K562 (cell line): Measurements from ENCODE around the gene LAMA5. TPM values are rescaled to one million over a fixed set of nuclear protein-coding genes. Genes with fewer than 3 reads are reported as not detected.

ENCODE experiments used
- ATAC-seq: fragments of 200-7000 bp; cut with Tn5 transposase; 3 replicates; pipeline ENCODE4 v1.9.1; 2020; ENCODE audit warnings: moderate library complexity
- BruUV-seq: library from RNA; stranded (reverse); fragments of 400-500 nt; replicated peaks from 2 replicates; lab custom pipeline; 2021; lab: Mats Ljungman, UMichigan
- CTCF ChIA-PET: fragments of 300-600 bp; formaldehyde crosslinking; extraction: SDS; loops from one replicate; lab custom pipeline; 2021; ENCODE audit warnings: low intra/inter-chr PET ratio; lab: Yijun Ruan, JAX
- POLR2A ChIA-PET: fragments of 300-600, 350-650 bp; sonication (Branson Sonifier 250); formaldehyde crosslinking; extraction: SDS; loops from one replicate; lab custom pipeline; 2021; ENCODE audit warnings: antibody characterized with exemption, inconsistent platforms; lab: Yijun Ruan, JAX
- DNase-seq, 4 experiments: peaks; one replicate each; pipeline versions ENCODE4 v3.0.0 to v3.0.0-alpha.2; 2011 to 2018; ENCODE audit warnings: low spot score in 3 of 4, mixed read lengths in 3 of 4; ENCODE audit errors: extremely low read depth in 1 of 4
- FAIRE-seq: peaks from 2 replicates; lab custom pipeline; 2011; peaks lifted over from hg19 to GRCh38; lab: Jason Lieb, UNC
- H2AFZ ChIP-seq: 2 replicates; pipeline ENCODE4 v1.6.0; 2011; ENCODE audit warnings: low read depth, low read length, control low read depth, inconsistent platforms
- H3K27ac ChIP-seq: fragments of 200-600 bp; 3 replicates; pipeline ENCODE4 v1.8.0; 2011; ENCODE audit warnings: low read depth, mild to moderate bottlenecking, control low read depth, inconsistent platforms, low read length, moderate library complexity, mixed read lengths; ENCODE audit errors: extremely low read depth
- H3K27me3 ChIP-seq, 2 experiments: fragments of 300-600 bp in 1 of 2; 2 replicates in 1 of 2; 3 replicates in 1 of 2; pipeline versions ENCODE4 v1.6.0 to v1.8.0; 2011; ENCODE audit warnings: inconsistent platforms in 2 of 2, low read length in 2 of 2, mild to moderate bottlenecking in 1 of 2, mixed read lengths in 1 of 2, moderate library complexity in 1 of 2; ENCODE audit not compliant: control insufficient read depth in 2 of 2, insufficient read depth in 2 of 2
- H3K36me3 ChIP-seq: fragments of 300-600 bp; 3 replicates; pipeline ENCODE4 v1.8.0; 2011; ENCODE audit warnings: mild to moderate bottlenecking, low read length, inconsistent platforms; ENCODE audit not compliant: control insufficient read depth, insufficient read depth
- H3K4me1 ChIP-seq, 2 experiments: fragments of 200-600 bp in 1 of 2; replicated peaks in 1 of 2; 2 replicates in 1 of 2; 3 replicates in 1 of 2; pipeline versions ENCODE4 v1.5.1 to v1.8.0; 2011; ENCODE audit warnings: inconsistent platforms in 2 of 2, low read length in 2 of 2, mild to moderate bottlenecking in 1 of 2, mixed read lengths in 1 of 2, moderate library complexity in 1 of 2; ENCODE audit not compliant: control insufficient read depth in 2 of 2, insufficient read depth in 2 of 2
- H3K4me2 ChIP-seq: 2 replicates; pipeline ENCODE4 v1.6.1; 2011; ENCODE audit warnings: low read length, control low read depth, inconsistent platforms, mixed read lengths; ENCODE audit not compliant: insufficient read depth
- H3K4me3 ChIP-seq: fragments of 200-600 bp; sonication (generic), shearing (Covaris generic); 2 replicates; pipeline ENCODE4 v1.5.1; 2016; ENCODE audit warnings: control low read depth, inconsistent platforms
- H3K79me2 ChIP-seq: fragments of 200-600 bp; 3 replicates; pipeline ENCODE4 v1.8.0; 2011; ENCODE audit warnings: low read length, inconsistent platforms; ENCODE audit not compliant: control insufficient read depth, insufficient read depth
- H3K9ac ChIP-seq, 2 experiments: 2 replicates each; pipeline versions ENCODE4 v1.6.0 to v1.6.1; 2011; ENCODE audit warnings: low read depth in 2 of 2, low read length in 2 of 2, control low read depth in 1 of 2, inconsistent platforms in 1 of 2, mild to moderate bottlenecking in 1 of 2, mixed read lengths in 1 of 2; ENCODE audit not compliant: insufficient read depth in 1 of 2
- H3K9me1 ChIP-seq: one replicate; pipeline ENCODE4 v1.6.0; 2011; ENCODE audit warnings: inconsistent platforms, mild to moderate bottlenecking, low read length, moderate library complexity; ENCODE audit not compliant: control insufficient read depth, insufficient read depth
- H3K9me3 ChIP-seq: replicated peaks from 2 replicates; pipeline ENCODE4 v1.5.1; 2011; ENCODE audit warnings: low read depth, low read length, inconsistent platforms; ENCODE audit not compliant: control insufficient read depth, insufficient read depth
- H4K20me1 ChIP-seq: replicated peaks from 2 replicates; pipeline ENCODE4 v1.6.1; 2011; ENCODE audit warnings: low read length, inconsistent platforms, mixed read lengths; ENCODE audit not compliant: control insufficient read depth, insufficient read depth
- AFF1 ChIP-seq, 2 experiments: fragments of 450-650 bp; IDR thresholded peaks; 2 replicates each; pipeline ENCODE4 v1.6.1; 2018; ENCODE audit warnings: mild to moderate bottlenecking in 2 of 2, low read depth in 1 of 2; ENCODE audit not compliant: partially characterized antibody in 2 of 2
- RBFOX2 ChIP-seq: fragments of 200-400 bp; formaldehyde crosslinking; IDR thresholded peaks from 2 replicates; pipeline ENCODE4 v1.6.1; 2017; ENCODE audit warnings: low read depth, mild to moderate bottlenecking, low read length, moderate library complexity
- WGBS: fragments of 100-300 bp; shearing (Covaris generic); methylation state at CpG from one replicate; pipeline ENCODE4 v1.1.6; 2016; ENCODE audit warnings: low coverage, mixed read lengths; ENCODE audit not compliant: insufficient coverage; ENCODE audit errors: missing lambda C conversion rate; 5-methylcytosine and 5-hydroxymethylcytosine counted together
- in situ Hi-C: fragments of 300-500 bp; cut with MboI; formaldehyde crosslinking; loops from 4 replicates; pipeline ENCODE4 v1.15.0; 2018; ENCODE audit warnings: inconsistent platforms, mixed read lengths
- intact Hi-C: fragments of 100-400 bp; cut with micrococcal nuclease; formaldehyde crosslinking; loops from 2 replicates; pipeline ENCODE4 v1.14.2; 2022
- polyA plus RNA-seq, 8 experiments: library from polyadenylated mRNA; depleted of rRNA in 4 of 8; stranded (reverse) in 5 of 8; unstranded in 3 of 8; fragments of >200 nt; fragmentation: Nextera tagmentation in 2 of 8; fragmentation: Illumina TruSeq in 1 of 8; extraction: Ambion mirVana in 2 of 8; extraction: Trizol in 1 of 8; gene quantifications; 2 replicates each; pipeline versions ENCODE4 v1.2.1 to v1.2.3, GENCODE V29; 2011 to 2014; ENCODE audit warnings: inconsistent platforms in 1 of 8, missing spikeins in 1 of 8
- total RNA-seq, 7 experiments: library from RNA; depleted of rRNA in 6 of 7; stranded (reverse); fragments of >200 nt in 6 of 7; fragmentation: Illumina TruSeq in 2 of 7; extraction: Trizol in 2 of 7; gene quantifications; 2 replicates each; pipeline versions ENCODE4 v1.2.1 to v1.2.3, GENCODE V29; 2011 to 2021; ENCODE audit warnings: low replicate concordance in 1 of 7

LAMA5 gene
- total and polyA plus RNA-seq, 9 of the 15 experiments (the other 6 are each of a cell fraction or from before 2014, with no cell fraction given), result 0.31 to 101 (median 7.8) TPM

- intact Hi-C loops, result no loop called here
- ATAC-seq, result no peak
- POLR2A ChIA-PET, result interaction anchor here (0.9 to 1.2 kb wide), 2 partner anchors 21 to 25 kb away, joined by 3 to 5 read pairs; partner anchors contain the start of gene ADRM1
- Histone ChIP-seq H3K9me1 (peaks cover 3% of the 10 kb centered on the region), H3K36me3 (peaks cover 90% of the 10 kb centered on the region; the same call in 2 of the 3 replicates), H3K27me3 (no peaks in the 10 kb centered on the region), H3K4me1 (peaks cover 2 to 33% of the 10 kb centered on the region in 2 experiments; a peak in 2 of 5 replicates), H3K9me3 (no peaks in the 10 kb centered on the region), H3K27ac (no peak overlapping the region), H3K4me3 (no peak overlapping the region), H3K4me2 (no peak overlapping the region), H4K20me1 (no peaks in the 10 kb centered on the region), H3K79me2 (no peaks in the 10 kb centered on the region), H2AFZ (no peak overlapping the region), H3K9ac (peak overlapping the region in 1 of 2 experiments; percentile 17; a peak in 1 of 4 replicates)
- in situ Hi-C loops, result no loop called here
- CTCF ChIA-PET, result no interaction called here
- TF ChIP-seq AFF1 (IDR thresholded peaks at IDR 0.05; ENCODE audit: low read depth in 1 of 2, partially characterized antibody in 2 of 2), result no peak
- TF ChIP-seq RBFOX2, result 0 out of 2 replicates have a peak, but pooled peaks have one; percentile 27
- DNase-seq, result no peak
- FAIRE-seq, result no peak
- 92% methylated on average over 18 of the region's 25 CpGs for WGBS
- BruUV-seq, result TSS peak; percentile 39
These were observed 42.9 kb downstream of the LAMA5 start for GRCh38 chr20:62323980-62324906.
